Activated CD4-positive, alpha-beta T cell treated with anti-CD3 and anti-CD28 coated beads, Interleukin-2, amount 10 ng/mL, durations not matched to agents 24 days and 14 days (primary cell): Measurements from ENCODE around the gene TCF15. TPM values are rescaled to one million over a fixed set of nuclear protein-coding genes. Genes with fewer than 3 reads are reported as not detected.

Experiments used
- DNase-seq: peaks from one replicate; pipeline ENCODE4 v3.0.0; 2022
- H3K27ac Mint-ChIP-seq: one replicate; pipeline ENCODE4 v1.8.0; 2022; ENCODE audit warnings: mild to moderate bottlenecking, mixed read lengths
- H3K27me3 Mint-ChIP-seq: one replicate; pipeline ENCODE4 v1.8.0; 2022; ENCODE audit warnings: mixed read lengths
- H3K36me3 Mint-ChIP-seq: one replicate; pipeline ENCODE4 v1.8.0; 2022; ENCODE audit warnings: low read depth, mild to moderate bottlenecking, mixed read lengths
- H3K4me1 Mint-ChIP-seq: one replicate; pipeline ENCODE4 v1.8.0; 2021; ENCODE audit warnings: mixed read lengths
- H3K4me3 Mint-ChIP-seq: one replicate; pipeline ENCODE4 v1.8.0; 2022; ENCODE audit warnings: mild to moderate bottlenecking, moderate library complexity, mixed read lengths
- H3K9me3 Mint-ChIP-seq: one replicate; pipeline ENCODE4 v1.8.0; 2021; ENCODE audit warnings: mixed read lengths
- intact Hi-C: fragments of 100-400 bp; cut with micrococcal nuclease; formaldehyde crosslinking; loops from one replicate; pipeline ENCODE4 v1.15.1; 2023
- total RNA-seq: library from RNA; stranded (reverse); gene quantifications from 2 replicates; pipeline ENCODE4 v1.2.3, GENCODE V29; 2022

Gene TCF15
- total RNA-seq, 1 donor from 2014 or later, result 0.12 TPM

DNA sequence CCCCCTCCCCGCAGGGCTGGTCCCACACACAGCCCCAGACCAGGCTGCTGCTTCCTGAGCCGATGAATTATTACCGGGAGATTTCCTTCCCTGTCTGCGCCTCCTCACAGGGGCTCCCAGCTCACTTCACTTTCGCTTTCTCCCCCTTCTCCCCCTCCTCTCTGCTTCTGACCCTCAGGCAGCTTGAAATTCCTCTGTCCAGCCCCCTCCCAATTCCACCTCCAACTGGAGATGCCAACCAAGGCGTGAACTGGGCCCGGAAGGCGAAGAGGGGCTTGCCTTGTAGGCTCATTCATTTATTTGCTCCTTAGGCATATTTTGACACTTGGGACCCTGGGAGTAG lies 1.7 kb upstream of the TCF15 start:
- Mint-ChIP-seq H3K9me3 (no peaks in the 10 kb centered on the region), H3K36me3 (no peaks in the 10 kb centered on the region), H3K4me1 (peaks cover 6% of the 10 kb centered on the region), H3K27me3 (peaks cover 53% of the 10 kb centered on the region), H3K27ac (no peak overlapping the region), H3K4me3 (no peak overlapping the region)
- intact Hi-C loops, result no loop called here
- no peak for DNase-seq

GRCh38 chr20:611047-611842 lies 1.1 kb upstream of the TCF15 start:
- no peak for DNase-seq
- H3K27ac Mint-ChIP-seq, result no peak overlapping the region
- no peaks in the 10 kb centered on the region for H3K36me3 Mint-ChIP-seq
- H3K9me3 Mint-ChIP-seq, result no peaks in the 10 kb centered on the region
- peaks cover 6% of the 10 kb centered on the region for H3K4me1 Mint-ChIP-seq
- intact Hi-C loops, result no loop called here
- H3K4me3 Mint-ChIP-seq, result no peak overlapping the region
- H3K27me3 Mint-ChIP-seq, result peaks cover 53% of the 10 kb centered on the region

DNA sequence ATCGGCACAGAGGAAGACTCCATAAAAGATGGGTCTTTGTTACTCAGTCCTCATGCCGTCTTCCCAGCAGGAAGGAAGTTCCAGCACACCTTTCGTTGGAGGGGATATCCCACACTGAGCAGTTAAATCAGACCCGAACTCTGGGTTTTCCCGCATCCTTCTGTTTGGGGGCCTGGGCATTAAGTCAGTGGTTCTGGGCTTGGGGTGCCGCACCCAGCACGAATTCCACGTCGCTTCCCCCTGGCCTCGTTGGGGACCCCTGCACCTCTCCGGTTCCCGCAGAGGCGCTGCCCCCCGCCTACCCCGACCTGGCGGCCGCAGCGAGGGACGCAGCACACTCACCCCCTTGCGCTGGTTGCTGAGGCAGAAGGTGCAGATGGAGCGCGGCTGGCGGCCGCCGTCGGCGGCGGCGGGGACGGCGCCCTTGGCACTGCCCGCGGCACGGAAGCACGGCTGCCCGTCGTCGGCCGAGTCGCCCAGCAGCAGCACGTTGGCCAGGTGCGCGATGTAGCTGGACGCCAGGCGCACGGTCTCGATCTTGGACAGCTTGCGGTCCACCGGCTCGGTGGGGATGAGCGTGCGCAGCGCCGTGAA lies 641 bp downstream of the TCF15 start:
- Mint-ChIP-seq H3K27ac (no peak overlapping the region), H3K9me3 (no peaks in the 10 kb centered on the region), H3K4me1 (peaks cover 6% of the 10 kb centered on the region), H3K36me3 (no peaks in the 10 kb centered on the region), H3K4me3 (no peak overlapping the region), H3K27me3 (peaks cover 46% of the 10 kb centered on the region)
- DNase-seq, result no peak
- intact Hi-C loops, result no loop called here

DNA sequence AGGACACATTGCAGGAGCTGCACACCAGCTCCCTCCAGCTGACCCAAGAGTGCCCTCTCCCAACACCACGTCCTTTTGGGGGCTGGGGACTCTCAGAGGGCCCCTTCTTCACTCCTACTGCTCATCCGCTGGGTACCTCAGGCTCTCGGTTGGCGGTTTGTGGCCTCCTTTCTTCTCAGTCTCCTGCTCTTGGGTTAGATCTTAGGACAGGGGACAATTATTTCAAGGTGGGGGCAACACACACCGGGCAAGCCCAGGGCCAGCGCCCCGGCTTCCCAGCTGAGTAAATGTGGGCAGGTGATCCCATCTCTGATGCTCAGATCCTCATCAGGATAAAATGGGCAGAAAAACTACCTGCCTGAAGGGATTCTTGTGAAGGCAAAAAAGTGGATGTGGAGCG lies 1.1 kb downstream of the TCF15 start:
- Mint-ChIP-seq H3K4me1 (peaks cover 6% of the 10 kb centered on the region), H3K27ac (no peak overlapping the region), H3K4me3 (no peak overlapping the region), H3K36me3 (no peaks in the 10 kb centered on the region), H3K27me3 (peaks cover 46% of the 10 kb centered on the region), H3K9me3 (no peaks in the 10 kb centered on the region)
- DNase-seq, result no peak
- intact Hi-C loops, result no loop called here

DNA sequence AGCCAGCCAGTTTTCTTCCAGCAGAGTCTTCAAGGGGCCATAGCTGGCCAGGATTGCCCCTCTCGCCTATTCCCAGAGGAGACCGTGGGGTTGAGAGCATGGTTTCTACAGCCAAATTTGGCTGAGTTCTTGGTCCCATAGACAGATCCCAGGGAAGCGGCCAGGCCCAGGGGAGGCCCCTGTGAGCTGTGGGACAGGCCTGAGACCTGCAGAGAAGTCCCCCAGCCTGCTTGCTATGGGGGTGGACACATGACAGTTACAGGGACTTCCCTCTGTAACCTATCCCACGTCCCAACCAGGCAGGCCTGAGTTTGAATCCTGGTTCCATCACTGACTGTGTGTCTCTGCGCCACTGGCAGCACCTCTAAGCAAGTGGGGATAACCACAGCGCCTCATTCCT lies 2.6 kb downstream of the TCF15 start:
- DNase-seq, result no peak
- no peak overlapping the region for H3K4me3 Mint-ChIP-seq
- no peaks in the 10 kb centered on the region for H3K36me3 Mint-ChIP-seq
- intact Hi-C loops, result no loop called here
- peaks cover 38% of the 10 kb centered on the region for H3K27me3 Mint-ChIP-seq
- H3K4me1 Mint-ChIP-seq, result peaks cover 6% of the 10 kb centered on the region
- no peak overlapping the region for H3K27ac Mint-ChIP-seq
- no peaks in the 10 kb centered on the region for H3K9me3 Mint-ChIP-seq

GRCh38 chr20:605237-605636 lies 4.9 kb downstream of the TCF15 start:
- no peak for DNase-seq
- peaks cover 1% of the 10 kb centered on the region for H3K4me1 Mint-ChIP-seq
- peaks cover 19% of the 10 kb centered on the region for H3K27me3 Mint-ChIP-seq
- H3K4me3 Mint-ChIP-seq, result no peak overlapping the region
- H3K36me3 Mint-ChIP-seq, result no peaks in the 10 kb centered on the region
- no peak overlapping the region for H3K27ac Mint-ChIP-seq
- H3K9me3 Mint-ChIP-seq, result no peaks in the 10 kb centered on the region
- intact Hi-C loops, result no loop called here

- no peak overlapping the region for H3K27ac Mint-ChIP-seq
- intact Hi-C loops, result no loop called here
- peaks cover 8% of the 10 kb centered on the region for H3K27me3 Mint-ChIP-seq
- DNase-seq, result no peak
- H3K4me1 Mint-ChIP-seq, result peaks cover 1% of the 10 kb centered on the region
- no peaks in the 10 kb centered on the region for H3K36me3 Mint-ChIP-seq
- H3K4me3 Mint-ChIP-seq, result no peak overlapping the region
- H3K9me3 Mint-ChIP-seq, result no peaks in the 10 kb centered on the region
These were observed 6.9 kb downstream of the TCF15 start for GRCh38 chr20:603116-603640.

- Mint-ChIP-seq H3K4me1 (peaks cover 1% of the 10 kb centered on the region), H3K9me3 (no peaks in the 10 kb centered on the region), H3K27me3 (peaks cover 4% of the 10 kb centered on the region), H3K36me3 (no peaks in the 10 kb centered on the region), H3K27ac (no peak overlapping the region), H3K4me3 (no peak overlapping the region)
- intact Hi-C loops, result no loop called here
- DNase-seq, result no peak
These were observed 7.8 kb downstream of the TCF15 start for GRCh38 chr20:602111-602970.

- Mint-ChIP-seq H3K4me1 (no peaks in the 10 kb centered on the region), H3K4me3 (no peak overlapping the region), H3K36me3 (no peaks in the 10 kb centered on the region), H3K27ac (no peak overlapping the region), H3K27me3 (no peaks in the 10 kb centered on the region), H3K9me3 (no peaks in the 10 kb centered on the region)
- intact Hi-C loops, result no loop called here
- DNase-seq, result no peak
These were observed 9.4 kb downstream of the TCF15 start for GRCh38 chr20:600736-601135.

DNA sequence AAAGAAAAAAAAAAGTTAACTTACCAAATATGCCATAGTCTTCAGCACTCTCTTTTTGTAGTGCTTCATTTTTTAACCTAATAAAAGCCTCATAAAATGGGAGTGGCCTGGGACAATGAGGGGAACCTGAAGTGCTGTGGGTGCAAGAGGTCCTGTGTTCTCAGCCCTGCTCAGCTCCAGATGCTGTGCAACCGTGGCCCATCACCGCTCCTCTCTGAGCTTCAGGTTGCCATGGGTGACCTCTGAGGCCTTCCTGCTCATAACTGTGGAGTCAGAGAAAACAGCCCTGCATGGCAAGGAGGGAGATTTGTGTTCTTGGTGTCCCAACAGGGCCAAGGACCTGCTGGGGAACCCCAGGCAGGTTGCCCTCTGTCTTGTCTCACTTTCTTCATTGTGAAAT lies 10.0 kb downstream of the TCF15 start:
- Mint-ChIP-seq H3K36me3 (no peaks in the 10 kb centered on the region), H3K4me3 (no peak overlapping the region), H3K27me3 (no peaks in the 10 kb centered on the region), H3K4me1 (no peaks in the 10 kb centered on the region), H3K27ac (no peak overlapping the region), H3K9me3 (no peaks in the 10 kb centered on the region)
- no peak for DNase-seq
- intact Hi-C loops, result no loop called here

- Mint-ChIP-seq H3K27me3 (peaks cover 3% of the 10 kb centered on the region), H3K4me3 (no peak overlapping the region), H3K4me1 (no peaks in the 10 kb centered on the region), H3K36me3 (no peaks in the 10 kb centered on the region), H3K9me3 (no peaks in the 10 kb centered on the region), H3K27ac (no peak overlapping the region)
- DNase-seq, result no peak
- intact Hi-C loops, result no loop called here
These were observed 11.8 kb downstream of the TCF15 start for GRCh38 chr20:598133-598850.

DNA sequence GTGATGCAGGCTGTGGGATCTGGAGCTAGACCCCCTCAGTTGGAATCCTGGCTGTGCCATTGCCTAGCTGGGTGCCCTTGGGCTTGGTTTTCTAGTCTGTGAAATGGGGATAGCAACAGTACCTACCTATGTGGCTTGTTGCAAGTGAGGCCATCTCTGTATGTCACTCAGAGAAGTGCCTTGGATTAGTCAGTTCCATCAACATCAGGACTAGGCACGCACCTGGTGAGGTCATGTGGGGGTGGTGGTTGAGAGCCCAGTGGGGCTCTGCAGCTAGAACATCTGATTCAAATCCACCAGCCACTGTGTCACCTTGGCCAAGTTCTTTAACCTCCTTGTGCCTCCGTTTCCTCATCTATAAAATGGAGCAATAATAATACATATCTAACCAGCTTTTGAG lies 12.5 kb downstream of the TCF15 start:
- H3K36me3 Mint-ChIP-seq, result no peaks in the 10 kb centered on the region
- no peak for DNase-seq
- intact Hi-C loops, result no loop called here
- no peaks in the 10 kb centered on the region for H3K4me1 Mint-ChIP-seq
- no peaks in the 10 kb centered on the region for H3K9me3 Mint-ChIP-seq
- H3K4me3 Mint-ChIP-seq, result no peak overlapping the region
- H3K27me3 Mint-ChIP-seq, result peaks cover 3% of the 10 kb centered on the region
- no peak overlapping the region for H3K27ac Mint-ChIP-seq

GRCh38 chr20:595330-596308 lies 14.5 kb downstream of the TCF15 start:
- H3K36me3 Mint-ChIP-seq, result no peaks in the 10 kb centered on the region
- no peak for DNase-seq
- H3K4me3 Mint-ChIP-seq, result no peak overlapping the region
- peaks cover 3% of the 10 kb centered on the region for H3K27me3 Mint-ChIP-seq
- H3K4me1 Mint-ChIP-seq, result no peaks in the 10 kb centered on the region
- intact Hi-C loops, result no loop called here
- H3K9me3 Mint-ChIP-seq, result no peaks in the 10 kb centered on the region
- H3K27ac Mint-ChIP-seq, result no peak overlapping the region
